AG04450 (cell line): ENCODE data around the gene TIGD3. TPM values are rescaled to one million over a fixed set of nuclear protein-coding genes. Genes with fewer than 3 reads are reported as not detected.
"Not testable (repeated sequence)": the region's sequence is repeated elsewhere in the genome, so short reads cannot be mapped to it uniquely, and the experiment has no call there.

ENCODE experiments used
- CTCF ChIA-PET: fragments of 300-600, 350-600 bp; formaldehyde crosslinking; extraction: SDS; loops from one replicate; lab custom pipeline; 2022; ENCODE audit warnings: antibody characterized with exemption, inconsistent platforms; lab: Charles Lee
- POLR2A ChIA-PET: fragments of 350-600 bp; formaldehyde crosslinking; extraction: SDS; loops from one replicate; lab custom pipeline; 2021; ENCODE audit warnings: antibody characterized with exemption, inconsistent platforms; lab: Yijun Ruan, JAX
- DNase-seq: peaks from one replicate; pipeline ENCODE4 v3.0.0-alpha.2; 2011; ENCODE audit warnings: low read depth, low spot score
- H3K27ac ChIP-seq: one replicate; pipeline ENCODE4 v1.5.1; 2012; ENCODE audit warnings: low read depth, low read length, control low read depth
- H3K27me3 ChIP-seq: one replicate; pipeline ENCODE4 v1.6.0; 2012; ENCODE audit warnings: low read length; ENCODE audit not compliant: control insufficient read depth, insufficient read depth
- H3K4me3 ChIP-seq: 2 replicates; pipeline ENCODE4 v1.5.1; 2011; ENCODE audit warnings: mild to moderate bottlenecking, low read depth, low read length, control low read depth
- H3K9me3 ChIP-seq: 2 replicates; pipeline ENCODE4 v1.5.1; 2012; ENCODE audit warnings: low read length; ENCODE audit not compliant: control insufficient read depth, insufficient read depth
- CTCF ChIP-seq: IDR thresholded peaks from 2 replicates; pipeline ENCODE4 v1.5.1; 2011; ENCODE audit warnings: low read depth, low read length, control low read depth, inconsistent platforms
- polyA plus RNA-seq: library from polyadenylated mRNA; depleted of rRNA; stranded (reverse); fragments of >200 nt; gene quantifications from 2 replicates; pipeline ENCODE4 v1.2.3, GENCODE V29; 2011

The TIGD3 gene
- polyA plus RNA-seq, 1 experiment = 0.07 TPM

DNA sequence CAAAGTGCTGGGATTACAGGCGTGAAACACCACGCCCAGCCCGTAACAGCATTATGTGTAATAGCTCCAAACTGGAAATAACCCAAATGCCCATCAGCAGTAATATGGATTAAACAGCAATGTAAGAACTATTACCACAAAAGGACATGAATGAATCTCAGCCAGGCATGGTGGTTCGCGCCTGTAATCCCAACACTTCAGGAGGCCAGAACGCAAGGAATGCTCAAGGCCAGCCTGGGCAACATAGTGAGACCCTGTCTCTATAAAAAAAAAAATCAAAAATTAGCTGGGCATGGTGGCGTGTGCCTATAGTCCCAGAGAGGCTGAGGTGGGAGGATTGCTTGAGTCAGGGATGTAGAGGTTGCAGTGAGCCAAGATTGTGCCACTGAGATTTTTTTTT, 24.0 kb upstream of the TIGD3 start:
- TF ChIP-seq CTCF = no peak
- CTCF ChIA-PET = interaction anchor here (1.0 to 13.8 kb wide), 18 partner anchors 9 to 190 kb away, joined by 3 to 506 read pairs (median 10); partner anchors contain the start of genes CAPN1, CDC42EP2 and POLA2
- no peaks in the 10 kb centered on the region for H3K9me3 ChIP-seq
- no peaks in the 10 kb centered on the region for H3K27me3 ChIP-seq
- DNase-seq = no peak
- POLR2A ChIA-PET = interaction anchor here (0.6 to 2.3 kb wide), 4 partner anchors 40 to 68 kb away, joined by 3 to 25 read pairs (median 4); partner anchors contain the start of gene POLA2
- H3K27ac ChIP-seq = no peak overlapping the region
- no peak overlapping the region for H3K4me3 ChIP-seq

- ChIA-PET CTCF (interaction anchor here (1.0 to 13.8 kb wide), 6 partner anchors 16 to 127 kb away, joined by 3 to 506 read pairs (median 8); partner anchors contain the start of gene CDC42EP2), POLR2A (interaction anchor here (0.6 to 3.2 kb wide), 5 partner anchors 11 to 115 kb away, joined by 4 to 47 read pairs (median 5); partner anchors contain the start of gene CDC42EP2)
- not testable (repeated sequence) for H3K9me3 ChIP-seq, H3K4me3 ChIP-seq, H3K27ac ChIP-seq, DNase-seq, H3K27me3 ChIP-seq
Observed at GRCh38 chr11:65332591-65332990, 22.0 kb upstream of the TIGD3 start.

- TF ChIP-seq CTCF = no peak
- POLR2A ChIA-PET = interaction anchor here (0.6 to 1.2 kb wide), 2 partner anchors 10 to 166 kb away, joined by 3 to 4 read pairs; no protein-coding TSS in a partner anchor
- H3K9me3 ChIP-seq = no peaks in the 10 kb centered on the region
- CTCF ChIA-PET = interaction anchor here (1.1 to 13.8 kb wide), 5 partner anchors 18 to 177 kb away, joined by 3 to 506 read pairs (median 9); partner anchors contain the start of gene CDC42EP2
- H3K27ac ChIP-seq = peak overlapping the region; percentile 21
- DNase-seq = no peak
- H3K4me3 ChIP-seq = peak overlapping the region; percentile 93
- no peaks in the 10 kb centered on the region for H3K27me3 ChIP-seq
Observed at GRCh38 chr11:65334696-65335295, 19.8 kb upstream of the TIGD3 start.

DNA sequence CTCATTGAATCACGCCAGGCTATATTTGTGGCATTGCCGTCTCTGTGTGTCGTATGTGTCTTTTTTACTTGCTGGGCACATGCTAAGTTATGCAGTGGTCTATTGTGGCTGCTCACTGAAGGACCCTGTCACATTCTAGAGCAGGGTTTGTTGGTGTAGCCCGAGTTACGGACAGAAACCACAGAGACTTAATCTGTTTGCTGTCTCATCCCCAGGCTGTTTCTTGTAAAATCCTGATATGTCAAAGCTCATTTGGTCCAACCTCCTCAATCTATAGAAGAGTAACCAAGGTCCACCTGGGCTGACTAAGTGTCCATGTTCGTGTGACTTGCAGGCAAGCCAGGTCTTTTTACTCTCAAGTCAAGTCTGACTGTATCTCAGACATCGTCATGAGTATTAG, 15.9 kb upstream of the TIGD3 start:
- no peaks in the 10 kb centered on the region for H3K9me3 ChIP-seq
- no peak for DNase-seq
- POLR2A ChIA-PET = no interaction called here
- H3K4me3 ChIP-seq = no peak overlapping the region
- H3K27me3 ChIP-seq = no peaks in the 10 kb centered on the region
- no peak overlapping the region for H3K27ac ChIP-seq
- CTCF ChIA-PET = interaction anchor here (0.8 to 3.2 kb wide), 3 partner anchors 9 to 63 kb away, joined by 4 to 18 read pairs (median 5); no protein-coding TSS in a partner anchor
- TF ChIP-seq CTCF = no peak

DNA sequence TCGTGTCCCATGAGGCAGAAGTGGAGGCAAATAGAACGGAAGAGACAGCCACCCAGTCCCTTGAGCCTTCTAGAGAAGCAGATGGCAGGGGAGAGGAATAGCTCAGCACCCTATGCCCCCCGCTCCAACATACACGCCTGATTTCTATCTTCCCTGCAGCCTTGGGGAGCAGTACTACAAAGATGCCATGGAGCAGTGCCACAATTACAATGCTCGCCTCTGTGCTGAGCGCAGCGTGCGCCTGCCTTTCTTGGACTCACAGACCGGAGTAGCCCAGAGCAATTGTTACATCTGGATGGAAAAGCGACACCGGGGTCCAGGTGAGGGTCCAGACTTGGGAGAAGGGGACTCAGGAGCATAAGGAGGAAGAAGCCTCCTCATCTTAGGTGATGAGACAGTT, 14.3 kb upstream of the TIGD3 start:
- H3K27ac ChIP-seq = no peak overlapping the region
- POLR2A ChIA-PET = no interaction called here
- CTCF ChIA-PET = interaction anchor here (0.6 to 3.2 kb wide), 3 partner anchors 11 to 65 kb away, joined by 3 to 18 read pairs (median 6); no protein-coding TSS in a partner anchor
- TF ChIP-seq CTCF = no peak
- H3K27me3 ChIP-seq = no peaks in the 10 kb centered on the region
- H3K9me3 ChIP-seq = no peaks in the 10 kb centered on the region
- H3K4me3 ChIP-seq = no peak overlapping the region
- DNase-seq = no peak
